Fibroblast of skin of back (primary cell): ENCODE data around the gene ADORA1.

Experiments
- DNase-seq: peaks from one replicate; pipeline ENCODE4 v3.0.0-alpha.2; 2013

The ADORA1 gene

GRCh38 chr1:203216274-203217138, 89.0 kb downstream of the ADORA1 start:
- DNase-seq: peak; percentile 57
